ENCODE data around the gene LCN10. TPM values are rescaled to one million over a fixed set of nuclear protein-coding genes. Genes with fewer than 3 reads are reported as not detected.
"Not testable (repeated sequence)": the region's sequence is repeated elsewhere in the genome, so short reads cannot be mapped to it uniquely, and the experiment has no call there.

Gene LCN10
- total RNA-seq, 2 experiments from 2014 or later, result not detected

GRCh38 chr9:136765041-136765440 is 22.3 kb upstream of the LCN10 start:
- POLR2A ChIA-PET, result no interaction called here
- DNase-seq, result no peak
- Mint-ChIP-seq H3K4me1 (peaks cover 5% of the 10 kb centered on the region), H3K4me3 (no peak overlapping the region), H3K36me3 (ENCODE audit: low read depth) (no peaks in the 10 kb centered on the region), H3K27me3 (peaks cover 8% of the 10 kb centered on the region), H3K9me3 (no peaks in the 10 kb centered on the region), H3K27ac (no peak overlapping the region)
- CTCF ChIA-PET, result interaction anchor here (1.1 to 1.5 kb wide), 2 partner anchors 13 to 282 kb away, joined by 3 to 4 read pairs; no protein-coding TSS in a partner anchor

DNA sequence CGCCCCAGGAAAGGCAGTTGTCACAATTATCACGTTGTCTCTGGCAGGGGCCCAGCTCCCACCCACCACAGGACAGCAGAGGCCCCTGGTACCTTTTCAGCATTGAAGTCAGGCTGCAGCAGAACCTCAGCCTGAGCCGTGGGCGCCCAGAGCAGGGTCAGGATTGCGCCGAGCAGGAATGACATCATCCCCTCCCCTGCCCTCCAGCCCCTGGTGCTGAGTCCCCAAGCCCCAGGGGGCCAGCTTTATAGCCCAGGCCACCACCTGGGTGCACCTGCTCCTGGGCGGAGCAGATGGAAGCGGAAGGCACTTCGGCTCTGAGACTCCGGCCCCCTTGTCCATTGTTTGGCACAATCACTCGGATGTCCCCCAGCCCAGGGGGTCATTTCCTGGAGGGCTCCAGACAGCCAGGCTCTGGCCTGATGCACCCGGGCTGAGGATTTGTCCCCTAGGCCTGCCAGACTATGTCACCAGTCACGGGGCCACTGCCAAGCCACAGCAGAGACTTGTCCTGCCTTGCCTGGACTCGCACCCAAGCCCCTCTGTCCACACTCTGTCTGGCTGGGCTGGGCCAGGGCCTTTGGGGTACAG is 21.7 kb upstream of the LCN10 start, which contains the start of gene LCN15:
Gene LCN15, minus strand, starts transcription at position 218 of the 591 bp plus-strand sequence. Its CDS starts 30 bp downstream, at position 188.
- Mint-ChIP-seq H3K27me3 (peaks cover 6% of the 10 kb centered on the region), H3K4me3 (no peak within 1 kb of the TSS), H3K9me3 (no peaks in the 10 kb centered on the region), H3K36me3 (ENCODE audit: low read depth) (no peaks in the 10 kb centered on the region), H3K27ac (no peak within 1 kb of the TSS), H3K4me1 (peaks cover 5% of the 10 kb centered on the region)
- CTCF ChIA-PET, result interaction anchor here (1.1 to 1.5 kb wide), 2 partner anchors 13 to 283 kb away, joined by 3 to 4 read pairs; no protein-coding TSS in a partner anchor
- DNase-seq, result no peak
- POLR2A ChIA-PET, result interaction anchor here (0.5 kb wide), 1 partner anchor 402 kb away, joined by 3 read pairs; no protein-coding TSS in a partner anchor

DNA sequence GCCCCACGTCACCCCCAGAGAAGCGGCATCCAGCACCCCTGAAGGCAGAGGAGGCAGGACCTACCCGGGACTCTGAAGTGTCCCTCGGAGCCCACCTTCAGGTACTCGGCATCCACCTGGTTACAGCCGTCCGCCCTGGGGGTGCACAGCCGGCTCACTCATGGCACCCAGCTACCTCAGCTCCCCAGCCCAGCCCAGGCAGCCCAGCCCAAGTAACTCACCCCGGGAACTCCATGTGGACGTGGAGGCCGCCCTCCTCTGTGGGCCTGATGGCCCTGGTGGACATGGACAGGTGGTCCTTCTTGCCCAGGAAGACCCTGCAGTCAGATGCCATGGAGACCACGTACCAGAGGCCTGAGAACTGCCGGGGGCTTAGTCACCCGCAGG is 20.9 kb upstream of the LCN10 start:
- CTCF ChIA-PET, result interaction anchor here (1.5 kb wide), 1 partner anchor 283 kb away, joined by 4 read pairs; no protein-coding TSS in a partner anchor
- POLR2A ChIA-PET, result no interaction called here
- peaks cover 5% of the 10 kb centered on the region for H3K4me1 Mint-ChIP-seq
- no peak overlapping the region for H3K27ac Mint-ChIP-seq
- no peaks in the 10 kb centered on the region for H3K36me3 Mint-ChIP-seq (ENCODE audit: low read depth)
- H3K9me3 Mint-ChIP-seq, result no peaks in the 10 kb centered on the region
- peaks cover 6% of the 10 kb centered on the region for H3K27me3 Mint-ChIP-seq
- H3K4me3 Mint-ChIP-seq, result no peak overlapping the region
- DNase-seq, result no peak

DNA sequence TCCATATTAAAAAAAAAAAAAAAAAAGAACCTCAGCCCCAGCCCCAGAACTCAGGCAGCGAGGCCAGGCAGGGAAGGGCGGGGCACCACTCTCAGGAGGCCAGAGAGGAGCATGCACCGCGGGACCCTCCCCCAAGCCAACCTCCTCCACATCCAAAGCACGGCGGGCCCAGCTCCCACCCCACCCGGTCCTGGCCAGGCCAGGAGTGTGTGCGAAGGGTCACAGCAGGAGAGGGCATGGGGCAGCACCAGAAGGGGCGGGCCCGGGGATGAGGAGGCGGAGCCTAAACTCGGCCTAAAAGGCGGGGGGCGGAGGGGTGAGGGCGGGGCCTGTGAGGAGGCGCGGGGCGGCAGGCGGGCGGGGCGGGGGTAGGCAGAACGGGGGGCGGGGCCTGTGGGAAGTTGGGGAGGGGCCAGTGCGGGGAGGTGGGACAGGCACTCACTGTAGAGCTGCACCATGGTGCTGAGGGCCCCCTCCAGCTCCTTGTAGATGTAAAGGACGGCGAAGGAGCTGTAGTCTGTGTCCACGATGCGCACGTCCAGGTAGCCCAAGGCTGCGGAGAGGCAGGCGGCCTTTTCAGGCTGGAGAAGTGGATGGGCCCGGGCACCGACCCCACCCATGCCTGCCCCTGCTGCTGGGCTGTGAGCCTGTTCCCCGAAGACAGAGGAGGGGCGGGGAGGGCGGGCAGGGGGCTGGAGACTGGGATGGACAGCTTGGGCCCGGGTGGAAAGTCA is 20.3 kb upstream of the LCN10 start:
- peaks cover 6% of the 10 kb centered on the region for H3K27me3 Mint-ChIP-seq
- H3K27ac Mint-ChIP-seq, result no peak overlapping the region
- CTCF ChIA-PET, result interaction anchor here (1.4 kb wide), 1 partner anchor 15 kb away, joined by 4 read pairs; no protein-coding TSS in a partner anchor
- POLR2A ChIA-PET, result no interaction called here
- DNase-seq, result peak; percentile 43
- H3K36me3 Mint-ChIP-seq (ENCODE audit: low read depth), result no peaks in the 10 kb centered on the region
- no peak overlapping the region for H3K4me3 Mint-ChIP-seq
- peaks cover 5% of the 10 kb centered on the region for H3K4me1 Mint-ChIP-seq
- no peaks in the 10 kb centered on the region for H3K9me3 Mint-ChIP-seq

DNA sequence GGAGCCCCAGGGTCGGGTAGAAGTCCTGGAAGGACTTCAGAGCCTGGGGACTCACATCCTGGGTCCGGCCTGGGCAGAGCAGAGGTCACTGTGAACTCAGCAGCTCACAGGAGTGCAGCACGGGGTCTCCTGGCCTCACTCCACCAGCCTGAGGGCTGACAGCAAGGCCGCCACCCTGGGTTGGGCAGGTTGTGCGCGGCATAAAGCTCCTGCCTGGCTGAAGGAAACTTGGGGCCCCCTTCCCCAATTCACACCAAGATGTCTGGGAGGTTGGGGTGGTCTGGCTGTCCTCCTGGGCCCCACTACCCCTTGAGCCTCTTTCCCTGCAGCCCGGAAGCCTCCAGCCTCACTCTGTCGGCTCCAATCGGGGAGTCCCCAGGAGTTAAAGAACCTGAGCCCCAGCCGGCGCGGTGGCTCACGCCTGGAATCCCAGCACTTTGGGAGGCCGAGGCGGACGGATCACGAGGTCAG is 19.5 kb upstream of the LCN10 start:
- peaks cover 5% of the 10 kb centered on the region for H3K4me1 Mint-ChIP-seq
- no peaks in the 10 kb centered on the region for H3K27me3 Mint-ChIP-seq
- no peaks in the 10 kb centered on the region for H3K36me3 Mint-ChIP-seq (ENCODE audit: low read depth)
- H3K27ac Mint-ChIP-seq, result no peak overlapping the region
- DNase-seq, result no peak
- H3K9me3 Mint-ChIP-seq, result no peaks in the 10 kb centered on the region
- CTCF ChIA-PET, result interaction anchor here (1.4 kb wide), 1 partner anchor 16 kb away, joined by 4 read pairs; no protein-coding TSS in a partner anchor
- POLR2A ChIA-PET, result no interaction called here
- H3K4me3 Mint-ChIP-seq, result no peak overlapping the region

GRCh38 chr9:136761545-136761981 is 18.8 kb upstream of the LCN10 start:
- Mint-ChIP-seq H3K4me3 (no peak overlapping the region), H3K27me3 (no peaks in the 10 kb centered on the region), H3K27ac (no peak overlapping the region), H3K9me3 (no peaks in the 10 kb centered on the region), H3K4me1 (peaks cover 2% of the 10 kb centered on the region), H3K36me3 (ENCODE audit: low read depth) (no peaks in the 10 kb centered on the region)
- DNase-seq, result no peak
- CTCF ChIA-PET, result interaction anchor here (0.6 to 1.4 kb wide), 2 partner anchors 17 to 25 kb away, joined by 3 to 4 read pairs; no protein-coding TSS in a partner anchor
- POLR2A ChIA-PET, result no interaction called here

GRCh38 chr9:136760834-136761544 is 18.2 kb upstream of the LCN10 start:
- H3K4me3 Mint-ChIP-seq; POLR2A ChIA-PET; H3K4me1 Mint-ChIP-seq; H3K27me3 Mint-ChIP-seq; H3K9me3 Mint-ChIP-seq; H3K36me3 Mint-ChIP-seq (ENCODE audit: low read depth); H3K27ac Mint-ChIP-seq: not testable (repeated sequence)
- peak; percentile 29 for DNase-seq
- CTCF ChIA-PET, result interaction anchor here (0.6 to 1.4 kb wide), 2 partner anchors 17 to 26 kb away, joined by 3 to 4 read pairs; no protein-coding TSS in a partner anchor

DNA sequence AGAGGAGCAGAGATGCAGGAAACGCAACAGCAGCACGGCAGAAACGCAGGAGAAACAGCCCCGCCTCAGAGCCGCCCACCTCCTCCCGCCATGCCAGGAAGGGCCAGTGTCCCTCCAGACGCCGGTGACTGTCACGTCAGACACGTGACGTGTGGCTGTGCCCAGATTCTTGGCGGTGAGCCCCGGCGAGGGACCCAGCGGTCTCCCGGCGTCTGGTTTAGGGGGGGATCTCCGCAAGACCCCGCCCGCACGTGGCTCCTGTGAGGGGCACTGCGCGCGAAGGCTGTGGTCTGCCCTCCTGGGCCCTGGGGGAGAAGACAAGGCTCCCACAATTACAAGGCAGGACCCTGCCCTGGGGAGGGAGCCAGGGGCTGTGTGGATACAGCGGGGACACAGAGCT is 17.7 kb upstream of the LCN10 start:
- no peak overlapping the region for H3K27ac Mint-ChIP-seq
- peaks cover 9% of the 10 kb centered on the region for H3K9me3 Mint-ChIP-seq
- ChIA-PET CTCF (no interaction called here), POLR2A (no interaction called here)
- DNase-seq, result no peak
- no peaks in the 10 kb centered on the region for H3K27me3 Mint-ChIP-seq
- H3K4me1 Mint-ChIP-seq, result no peaks in the 10 kb centered on the region
- no peaks in the 10 kb centered on the region for H3K36me3 Mint-ChIP-seq (ENCODE audit: low read depth)
- H3K4me3 Mint-ChIP-seq, result no peak overlapping the region

DNA sequence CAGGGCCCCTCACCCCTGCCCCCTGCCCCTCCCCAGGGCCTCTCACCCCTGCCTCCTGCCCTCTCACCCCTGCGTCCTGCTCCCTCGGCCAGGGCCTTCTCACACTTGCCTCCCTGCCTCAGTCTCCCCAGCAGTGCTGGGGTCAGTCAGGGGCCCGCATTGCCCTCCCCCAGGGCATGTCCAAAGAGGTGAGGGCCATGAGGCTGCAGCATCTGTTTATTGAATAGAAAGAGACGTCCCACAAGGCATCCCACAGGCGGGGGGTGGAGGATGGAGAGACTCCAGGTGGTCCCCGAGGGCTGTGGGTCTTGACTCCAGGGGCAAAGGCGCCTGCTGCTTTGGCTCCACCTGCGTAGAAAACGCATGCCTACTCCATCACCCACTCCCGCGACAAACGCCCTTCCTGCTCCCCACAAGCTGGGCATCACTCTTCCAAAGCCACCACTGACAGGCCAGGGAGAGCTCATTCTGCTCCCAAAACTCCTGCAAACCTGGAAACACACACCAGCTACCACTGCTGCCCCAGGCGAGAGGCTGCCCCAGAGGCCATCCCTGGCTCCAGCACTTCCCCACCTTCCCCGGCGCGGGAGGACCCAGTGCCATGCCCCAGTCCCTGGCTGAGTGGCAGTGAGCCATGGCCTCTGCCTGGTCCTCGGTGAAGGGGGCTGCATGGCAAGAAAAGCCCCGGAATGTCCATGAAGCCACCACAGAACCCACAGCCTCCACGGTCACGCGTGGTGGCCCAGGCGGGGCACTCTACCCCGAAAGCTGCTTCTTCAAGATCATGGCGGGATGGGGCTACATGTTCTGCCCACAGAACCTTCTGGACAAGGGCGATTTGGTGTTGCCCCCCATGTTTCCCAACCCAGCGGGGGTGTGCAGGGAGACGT is 16.9 kb upstream of the LCN10 start:
- no peaks in the 10 kb centered on the region for H3K4me1 Mint-ChIP-seq
- POLR2A ChIA-PET, result no interaction called here
- H3K9me3 Mint-ChIP-seq, result peaks cover 11% of the 10 kb centered on the region
- H3K4me3 Mint-ChIP-seq, result no peak overlapping the region
- no peak overlapping the region for H3K27ac Mint-ChIP-seq
- no peak for DNase-seq
- CTCF ChIA-PET, result no interaction called here
- no peaks in the 10 kb centered on the region for H3K36me3 Mint-ChIP-seq (ENCODE audit: low read depth)
- H3K27me3 Mint-ChIP-seq, result no peaks in the 10 kb centered on the region

DNA sequence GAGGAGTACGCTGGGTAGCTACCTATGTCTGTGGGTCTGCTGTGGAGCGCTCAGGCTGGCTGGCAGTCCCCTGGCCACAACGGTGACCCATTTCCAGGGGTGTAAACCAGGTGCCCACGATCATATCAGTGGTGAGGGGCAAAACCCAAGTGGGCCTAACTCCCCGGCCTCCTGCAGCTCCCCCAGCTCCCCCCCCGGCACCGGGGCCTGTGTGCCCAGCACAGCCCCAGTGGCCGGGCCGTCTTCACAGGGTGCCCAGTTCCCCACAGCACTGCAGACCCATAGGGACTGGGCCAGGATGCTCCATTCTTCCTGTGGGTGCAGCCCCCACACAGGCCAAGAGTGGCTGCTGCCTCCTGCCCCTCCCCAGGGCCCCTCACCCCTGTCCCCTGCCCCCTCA is 16.3 kb upstream of the LCN10 start:
- Mint-ChIP-seq H3K4me1 (no peaks in the 10 kb centered on the region), H3K4me3 (no peak overlapping the region), H3K36me3 (ENCODE audit: low read depth) (no peaks in the 10 kb centered on the region), H3K27ac (no peak overlapping the region), H3K9me3 (peaks cover 11% of the 10 kb centered on the region), H3K27me3 (no peaks in the 10 kb centered on the region)
- ChIA-PET CTCF (interaction anchor here (1.1 to 1.2 kb wide), 2 partner anchors 9 to 29 kb away, joined by 3 read pairs; no protein-coding TSS in a partner anchor), POLR2A (no interaction called here)
- no peak for DNase-seq

- DNase-seq, result no peak
- H3K36me3 Mint-ChIP-seq (ENCODE audit: low read depth), result no peaks in the 10 kb centered on the region
- POLR2A ChIA-PET, result no interaction called here
- H3K4me3 Mint-ChIP-seq, result no peak overlapping the region
- H3K4me1 Mint-ChIP-seq, result no peaks in the 10 kb centered on the region
- peaks cover 11% of the 10 kb centered on the region for H3K9me3 Mint-ChIP-seq
- CTCF ChIA-PET, result interaction anchor here (0.8 to 1.3 kb wide), 7 partner anchors 8 to 49 kb away, joined by 3 to 4 read pairs (median 3); partner anchors contain the start of gene LCN10
- H3K27ac Mint-ChIP-seq, result no peak overlapping the region
- H3K27me3 Mint-ChIP-seq, result no peaks in the 10 kb centered on the region
These were observed 15.0 kb upstream of the LCN10 start for GRCh38 chr9:136757751-136758140.

- ChIA-PET CTCF (interaction anchor here (1.1 to 1.3 kb wide), 4 partner anchors 14 to 49 kb away, joined by 3 to 4 read pairs (median 4); partner anchors contain the start of gene LCN10), POLR2A (no interaction called here)
- H3K27ac Mint-ChIP-seq, result no peak overlapping the region
- no peaks in the 10 kb centered on the region for H3K27me3 Mint-ChIP-seq
- no peak for DNase-seq
- H3K9me3 Mint-ChIP-seq, result peaks cover 13% of the 10 kb centered on the region
- peaks cover 2% of the 10 kb centered on the region for H3K36me3 Mint-ChIP-seq (ENCODE audit: low read depth)
- H3K4me3 Mint-ChIP-seq, result no peak overlapping the region
- H3K4me1 Mint-ChIP-seq, result no peaks in the 10 kb centered on the region
These were observed 14.6 kb upstream of the LCN10 start for GRCh38 chr9:136757328-136757727.
